Measurements from ENCODE around the gene IMP3. TPM values are rescaled to one million over a fixed set of nuclear protein-coding genes. Genes with fewer than 3 reads are reported as not detected.
A peak's percentile ranks its signal among the peaks of the same experiment; 100 is the strongest.

The IMP3 gene
- total RNA-seq, 1 experiment from 2014 or later: 56.0 TPM

- TF ChIP-seq REST (IDR thresholded peaks at IDR 0.05; ENCODE audit: insufficient read depth in 1 of 2, low read depth in 2 of 2, low read length in 1 of 2): no peak
- no peak; the same call in 1 of the 2 replicates for TF ChIP-seq CTCF (IDR thresholded peaks at IDR 0.05)
- TF ChIP-seq TCF7L2 (IDR thresholded peaks at IDR 0.05; ENCODE audit: low read depth, low read length): no peak
- TF ChIP-seq SIN3A (IDR thresholded peaks at IDR 0.05; ENCODE audit: borderline replicate concordance, insufficient read depth, low read depth, low read length): peak; percentile 59; the same call in 1 of the 2 replicates
- TF ChIP-seq POLR2AphosphoS5 (IDR thresholded peaks at IDR 0.05; ENCODE audit: low read depth, low read length): peak; percentile 42; the same call in 1 of the 2 replicates
- in situ Hi-C loops (cut with HindIII; ENCODE audit: low pct_unique_long_range_greater_than_20kb, low sequenced_read_pairs): no loop called here
- Histone ChIP-seq H3K4me1 (ENCODE audit: control insufficient read depth, insufficient read depth, low read length) (peaks cover 31% of the 10 kb centered on the region), H3K27me3 (ENCODE audit: control insufficient read depth, insufficient read depth, low read length) (no peaks in the 10 kb centered on the region), H3K9me3 (ENCODE audit: control insufficient read depth, insufficient read depth, low read depth, low read length) (no peaks in the 10 kb centered on the region), H3K4me3 (ENCODE audit: low read depth in 2 of 2, low read length in 2 of 2) (peak within 1 kb of the TSS; percentile 76 to 80), H3K36me3 (ENCODE audit: control insufficient read depth, insufficient read depth, low read length) (no peaks in the 10 kb centered on the region), H3K27ac (ENCODE audit: low read length) (peak within 1 kb of the TSS; percentile 81)
- CTCF ChIA-PET: interaction anchor here (0.7 to 1.4 kb wide), 7 partner anchors 9 to 280 kb away, joined by 3 to 14 read pairs (median 9); partner anchors contain the start of genes MAN2C1 and PTPN9
- DNase-seq (ENCODE audit: low read depth, low spot score) (no peak), ATAC-seq (peak; percentile 87)
- intact Hi-C loops (cut with micrococcal nuclease; ENCODE audit: unreplicated experiment): no loop called here
- no TSS peak for BruUV-seq (replicated peaks)
- POLR2A ChIA-PET: interaction anchor here (0.6 to 1.1 kb wide), 4 partner anchors 9 to 196 kb away, joined by 3 to 4 read pairs (median 4); partner anchors contain the start of gene SIN3A
Measured at GRCh38 chr15:75647370-75648155, 7.5 kb upstream of the IMP3 start, which contains the start of gene SNX33. Gene SNX33, plus strand, starts transcription at chr15:75647912. Its CDS starts 1,191 bp downstream, at chr15:75649103.

- TF ChIP-seq REST (IDR thresholded peaks at IDR 0.05; ENCODE audit: insufficient read depth in 1 of 2, low read depth in 2 of 2, low read length in 1 of 2) (no peak), POLR2AphosphoS5 (IDR thresholded peaks at IDR 0.05; ENCODE audit: low read depth, low read length) (no peak), TCF7L2 (IDR thresholded peaks at IDR 0.05; ENCODE audit: low read depth, low read length) (no peak), CTCF (IDR thresholded peaks at IDR 0.05) (no peak), SIN3A (IDR thresholded peaks at IDR 0.05; ENCODE audit: borderline replicate concordance, insufficient read depth, low read depth, low read length) (no peak)
- ATAC-seq (peak; percentile 26), DNase-seq (ENCODE audit: low read depth, low spot score) (no peak)
- no peaks in the 10 kb centered on the region for H3K36me3 ChIP-seq (ENCODE audit: control insufficient read depth, insufficient read depth, low read length)
- ChIA-PET CTCF (interaction anchor here (1.2 to 1.4 kb wide), 3 partner anchors 9 to 279 kb away, joined by 3 to 10 read pairs (median 10); partner anchors contain the start of gene MAN2C1), POLR2A (interaction anchor here (0.6 to 1.1 kb wide), 5 partner anchors 8 to 195 kb away, joined by 3 to 4 read pairs (median 3); partner anchors contain the start of genes SIN3A and SNUPN)
- no peaks in the 10 kb centered on the region for H3K27me3 ChIP-seq (ENCODE audit: control insufficient read depth, insufficient read depth, low read length)
- intact Hi-C loops (cut with micrococcal nuclease; ENCODE audit: unreplicated experiment) (no loop called here), in situ Hi-C loops (cut with HindIII; ENCODE audit: low pct_unique_long_range_greater_than_20kb, low sequenced_read_pairs) (no loop called here)
- BruUV-seq (replicated peaks): no TSS peak
- peak overlapping the region; percentile 76 to 80 for H3K4me3 ChIP-seq (ENCODE audit: low read depth in 2 of 2, low read length in 2 of 2)
- H3K9me3 ChIP-seq (ENCODE audit: control insufficient read depth, insufficient read depth, low read depth, low read length): no peaks in the 10 kb centered on the region
- H3K27ac ChIP-seq (ENCODE audit: low read length): peak overlapping the region; percentile 81
- H3K4me1 ChIP-seq (ENCODE audit: control insufficient read depth, insufficient read depth, low read length): peaks cover 27% of the 10 kb centered on the region
Measured at GRCh38 chr15:75646944-75647364, 6.9 kb upstream of the IMP3 start.
